ENCODE results near the gene ORC1. TPM values are rescaled to one million over a fixed set of nuclear protein-coding genes. Genes with fewer than 3 reads are reported as not detected.
A peak's percentile ranks its signal among the peaks of the same experiment; 100 is the strongest.

Gene ORC1
- total RNA-seq, 1 experiment from 2014 or later: 14.3 TPM

DNA sequence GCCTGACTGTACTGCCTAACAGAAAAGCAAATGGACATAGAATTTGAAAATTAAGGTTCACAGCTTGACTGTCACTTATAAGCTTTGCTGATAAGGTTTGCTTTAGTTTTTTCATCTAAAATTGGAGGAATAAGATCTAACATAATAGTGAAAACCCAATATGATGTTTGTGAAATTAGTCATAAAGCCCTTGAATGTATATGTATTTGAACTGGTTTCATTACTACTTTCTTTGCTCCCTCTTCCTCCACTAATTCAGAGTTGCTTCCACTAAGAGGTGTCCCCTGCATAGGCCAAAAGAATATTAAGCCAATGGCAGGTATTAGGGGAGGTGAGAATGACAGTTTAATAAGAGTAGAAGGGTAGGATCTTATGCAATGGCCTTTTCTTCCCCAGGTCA, 10.7 kb upstream of the ORC1 start:
- POLR2A ChIA-PET: no interaction called here

GRCh38 chr1:52413410-52413989, 9.3 kb upstream of the ORC1 start:
- TF ChIP-seq SIN3A (IDR thresholded peaks at IDR 0.05; ENCODE audit: borderline replicate concordance, insufficient read depth, low read depth, low read length): no peak
- TF ChIP-seq TCF7L2 (IDR thresholded peaks at IDR 0.05; ENCODE audit: low read depth, low read length): no peak
- TF ChIP-seq, protein P1, sequence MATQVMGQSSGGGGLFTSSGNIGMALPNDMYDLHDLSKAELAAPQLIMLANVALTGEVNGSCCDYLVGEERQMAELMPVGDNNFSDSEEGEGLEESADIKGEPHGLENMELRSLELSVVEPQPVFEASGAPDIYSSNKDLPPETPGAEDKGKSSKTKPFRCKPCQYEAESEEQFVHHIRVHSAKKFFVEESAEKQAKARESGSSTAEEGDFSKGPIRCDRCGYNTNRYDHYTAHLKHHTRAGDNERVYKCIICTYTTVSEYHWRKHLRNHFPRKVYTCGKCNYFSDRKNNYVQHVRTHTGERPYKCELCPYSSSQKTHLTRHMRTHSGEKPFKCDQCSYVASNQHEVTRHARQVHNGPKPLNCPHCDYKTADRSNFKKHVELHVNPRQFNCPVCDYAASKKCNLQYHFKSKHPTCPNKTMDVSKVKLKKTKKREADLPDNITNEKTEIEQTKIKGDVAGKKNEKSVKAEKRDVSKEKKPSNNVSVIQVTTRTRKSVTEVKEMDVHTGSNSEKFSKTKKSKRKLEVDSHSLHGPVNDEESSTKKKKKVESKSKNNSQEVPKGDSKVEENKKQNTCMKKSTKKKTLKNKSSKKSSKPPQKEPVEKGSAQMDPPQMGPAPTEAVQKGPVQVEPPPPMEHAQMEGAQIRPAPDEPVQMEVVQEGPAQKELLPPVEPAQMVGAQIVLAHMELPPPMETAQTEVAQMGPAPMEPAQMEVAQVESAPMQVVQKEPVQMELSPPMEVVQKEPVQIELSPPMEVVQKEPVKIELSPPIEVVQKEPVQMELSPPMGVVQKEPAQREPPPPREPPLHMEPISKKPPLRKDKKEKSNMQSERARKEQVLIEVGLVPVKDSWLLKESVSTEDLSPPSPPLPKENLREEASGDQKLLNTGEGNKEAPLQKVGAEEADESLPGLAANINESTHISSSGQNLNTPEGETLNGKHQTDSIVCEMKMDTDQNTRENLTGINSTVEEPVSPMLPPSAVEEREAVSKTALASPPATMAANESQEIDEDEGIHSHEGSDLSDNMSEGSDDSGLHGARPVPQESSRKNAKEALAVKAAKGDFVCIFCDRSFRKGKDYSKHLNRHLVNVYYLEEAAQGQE (IDR thresholded peaks at IDR 0.05; ENCODE audit: insufficient read depth in 1 of 2, low read depth in 2 of 2, low read length in 1 of 2): no peak
- no peak for TF ChIP-seq CTCF (IDR thresholded peaks at IDR 0.05)
- TF ChIP-seq POLR2AphosphoS5 (IDR thresholded peaks at IDR 0.05; ENCODE audit: low read depth, low read length): no peak
- intact Hi-C loops (cut with micrococcal nuclease; ENCODE audit: unreplicated experiment): no loop called here
- POLR2A ChIA-PET: no interaction called here
- Histone ChIP-seq H3K27me3 (ENCODE audit: control insufficient read depth, insufficient read depth, low read length) (no peaks in the 10 kb centered on the region), H3K36me3 (ENCODE audit: control insufficient read depth, insufficient read depth, low read length) (peaks cover 42% of the 10 kb centered on the region), H3K27ac (ENCODE audit: low read length) (no peak overlapping the region), H3K4me3 (ENCODE audit: low read depth in 2 of 2, low read length in 2 of 2) (no peak overlapping the region), H3K4me1 (ENCODE audit: control insufficient read depth, insufficient read depth, low read length) (no peaks in the 10 kb centered on the region), H3K9me3 (ENCODE audit: control insufficient read depth, insufficient read depth, low read depth, low read length) (no peaks in the 10 kb centered on the region)
- in situ Hi-C loops (cut with HindIII; ENCODE audit: low pct_unique_long_range_greater_than_20kb, low sequenced_read_pairs): no loop called here
- CTCF ChIA-PET: no interaction called here
- DNase-seq (ENCODE audit: low read depth, low spot score): no peak
- BruUV-seq (replicated peaks): no TSS peak
- no peak; the same call in 1 of the 2 replicates for ATAC-seq

More for the DNA sequence above, 10.7 kb upstream of the ORC1 start:
- DNase-seq (ENCODE audit: low read depth, low spot score) (no peak), ATAC-seq (no peak)
- Histone ChIP-seq H3K4me1 (ENCODE audit: control insufficient read depth, insufficient read depth, low read length) (no peaks in the 10 kb centered on the region), H3K9me3 (ENCODE audit: control insufficient read depth, insufficient read depth, low read depth, low read length) (no peaks in the 10 kb centered on the region), H3K27ac (ENCODE audit: low read length) (no peak overlapping the region), H3K36me3 (ENCODE audit: control insufficient read depth, insufficient read depth, low read length) (peaks cover 42% of the 10 kb centered on the region), H3K27me3 (ENCODE audit: control insufficient read depth, insufficient read depth, low read length) (no peaks in the 10 kb centered on the region), H3K4me3 (ENCODE audit: low read depth in 2 of 2, low read length in 2 of 2) (no peak overlapping the region)
- CTCF ChIA-PET: no interaction called here
- in situ Hi-C loops (cut with HindIII; ENCODE audit: low pct_unique_long_range_greater_than_20kb, low sequenced_read_pairs) (no loop called here), intact Hi-C loops (cut with micrococcal nuclease; ENCODE audit: unreplicated experiment) (no loop called here)
- TF ChIP-seq POLR2AphosphoS5 (IDR thresholded peaks at IDR 0.05; ENCODE audit: low read depth, low read length): no peak
- no peak for TF ChIP-seq SIN3A (IDR thresholded peaks at IDR 0.05; ENCODE audit: borderline replicate concordance, insufficient read depth, low read depth, low read length)
- no TSS peak for BruUV-seq (replicated peaks)

DNA sequence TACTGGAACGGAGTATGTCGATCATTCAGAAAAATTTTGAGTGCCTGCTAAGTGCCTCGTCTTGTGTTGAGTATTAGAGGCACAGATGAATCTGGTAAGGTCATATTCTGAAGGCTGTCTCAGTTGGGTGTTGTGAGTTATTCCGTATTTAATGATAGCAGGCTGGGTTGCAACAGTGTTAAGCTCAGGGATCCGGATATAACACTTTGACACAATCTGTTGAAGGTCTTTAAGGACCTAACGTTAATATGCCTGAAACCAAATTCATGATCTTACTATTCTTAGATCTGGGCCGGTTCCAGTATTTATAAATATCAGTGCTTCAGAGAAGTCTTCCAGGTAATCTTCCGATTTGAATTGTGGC, 734 bp upstream of the ORC1 start:
- peaks cover 16% of the 10 kb centered on the region; the same call in 1 of the 2 replicates for H3K4me1 ChIP-seq (ENCODE audit: control insufficient read depth, insufficient read depth, low read length)
- peak overlapping the region; percentile 99 for H3K27ac ChIP-seq (ENCODE audit: low read length)
- ATAC-seq (no peak), DNase-seq (ENCODE audit: low read depth, low spot score) (no peak)
- POLR2A ChIA-PET: interaction anchor here (0.5 kb wide), 1 partner anchor 293 kb away, joined by 8 read pairs; no protein-coding TSS in a partner anchor
- BruUV-seq (replicated peaks): no TSS peak
- no peaks in the 10 kb centered on the region for H3K27me3 ChIP-seq (ENCODE audit: control insufficient read depth, insufficient read depth, low read length)
- H3K4me3 ChIP-seq (ENCODE audit: low read depth in 2 of 2, low read length in 2 of 2): peak overlapping the region; percentile 93 to 98
- TF ChIP-seq SIN3A (IDR thresholded peaks at IDR 0.05; ENCODE audit: borderline replicate concordance, insufficient read depth, low read depth, low read length): no peak
- TF ChIP-seq, protein P1 (IDR thresholded peaks at IDR 0.05; ENCODE audit: insufficient read depth in 1 of 2, low read depth in 2 of 2, low read length in 1 of 2): no peak
- TF ChIP-seq POLR2AphosphoS5 (IDR thresholded peaks at IDR 0.05; ENCODE audit: low read depth, low read length): no peak
- TF ChIP-seq TCF7L2 (IDR thresholded peaks at IDR 0.05; ENCODE audit: low read depth, low read length): no peak
- TF ChIP-seq CTCF (IDR thresholded peaks at IDR 0.05): no peak
- in situ Hi-C loops (cut with HindIII; ENCODE audit: low pct_unique_long_range_greater_than_20kb, low sequenced_read_pairs) (no loop called here), intact Hi-C loops (cut with micrococcal nuclease; ENCODE audit: unreplicated experiment) (no loop called here)
- no peaks in the 10 kb centered on the region for H3K9me3 ChIP-seq (ENCODE audit: control insufficient read depth, insufficient read depth, low read depth, low read length)
- H3K36me3 ChIP-seq (ENCODE audit: control insufficient read depth, insufficient read depth, low read length): peaks cover 13% of the 10 kb centered on the region
- CTCF ChIA-PET: no interaction called here

All from Panc1 (cell line).